ENCODE measurements around the gene KLRD1.
"Not testable (repeated sequence)": the region's sequence is repeated elsewhere in the genome, so short reads cannot be mapped to it uniquely, and the experiment has no call there.

The KLRD1 gene

GRCh38 chr12:10339053-10339840 is 31.6 kb downstream of the KLRD1 start:
- DNase-seq = no peak

DNA sequence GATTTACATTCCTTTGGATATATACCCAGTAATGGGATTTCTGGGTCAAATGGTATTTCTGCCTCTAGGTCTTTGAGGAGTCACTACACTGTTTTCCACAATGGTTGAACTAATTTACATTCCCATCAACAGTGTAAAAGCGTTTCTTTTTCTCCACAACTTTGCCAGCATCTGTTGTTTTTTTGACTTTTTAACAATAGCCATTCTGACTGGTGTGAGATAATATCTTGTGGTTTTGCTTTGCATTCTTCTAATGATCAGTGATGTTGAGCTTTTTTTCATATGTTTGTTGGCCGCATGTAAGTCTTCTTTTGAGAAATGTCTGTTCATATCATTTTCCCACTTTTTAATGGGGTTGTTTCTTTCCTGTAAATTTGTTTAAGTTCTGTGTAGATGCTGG is 33.3 kb downstream of the KLRD1 start:
- not testable (repeated sequence) for DNase-seq

GRCh38 chr12:10341892-10342509 is 34.3 kb downstream of the KLRD1 start:
- DNase-seq = no peak

DNA sequence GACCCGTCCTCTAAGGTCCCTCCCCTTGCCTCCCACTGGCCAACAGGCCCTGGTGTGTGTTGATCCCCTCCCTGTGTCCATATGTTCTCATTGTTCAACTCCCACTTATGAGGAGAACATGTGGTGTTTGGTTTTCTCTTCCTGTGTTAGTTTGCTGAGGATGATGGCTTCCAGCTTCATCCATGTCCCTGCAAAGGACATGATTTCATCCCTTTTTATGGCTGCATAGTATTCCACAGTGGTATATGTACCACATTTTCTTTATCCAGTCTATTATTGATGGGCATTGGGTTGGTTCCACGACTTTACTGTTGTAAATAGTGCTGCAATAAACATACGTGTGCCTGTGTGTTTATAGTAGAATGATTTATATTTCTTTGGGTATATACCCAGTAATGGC is 43.8 kb downstream of the KLRD1 start:
- not testable (repeated sequence) for DNase-seq

DNA sequence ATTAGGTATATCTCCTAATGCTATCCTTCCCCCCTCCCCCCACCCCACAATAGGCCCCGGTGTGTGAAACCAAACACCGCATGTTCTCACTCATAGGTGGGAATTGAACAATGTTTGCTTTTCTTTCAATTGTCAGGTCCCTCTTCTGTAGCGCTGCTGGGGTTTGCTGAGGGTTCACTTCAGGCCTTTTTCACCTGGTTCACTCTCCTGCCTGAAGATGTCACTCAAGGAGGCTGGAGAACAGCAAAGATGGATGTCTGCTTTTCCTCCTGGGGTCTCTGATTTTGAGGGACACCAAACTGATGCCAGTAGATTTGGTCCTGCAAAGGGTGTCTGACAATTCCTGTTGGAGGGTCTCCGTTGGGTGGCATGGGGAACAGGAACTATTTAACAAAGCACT is 46.4 kb downstream of the KLRD1 start:
- DNase-seq = no peak

GRCh38 chr12:10354502-10354901 is 46.8 kb downstream of the KLRD1 start:
- no peak for DNase-seq

DNA sequence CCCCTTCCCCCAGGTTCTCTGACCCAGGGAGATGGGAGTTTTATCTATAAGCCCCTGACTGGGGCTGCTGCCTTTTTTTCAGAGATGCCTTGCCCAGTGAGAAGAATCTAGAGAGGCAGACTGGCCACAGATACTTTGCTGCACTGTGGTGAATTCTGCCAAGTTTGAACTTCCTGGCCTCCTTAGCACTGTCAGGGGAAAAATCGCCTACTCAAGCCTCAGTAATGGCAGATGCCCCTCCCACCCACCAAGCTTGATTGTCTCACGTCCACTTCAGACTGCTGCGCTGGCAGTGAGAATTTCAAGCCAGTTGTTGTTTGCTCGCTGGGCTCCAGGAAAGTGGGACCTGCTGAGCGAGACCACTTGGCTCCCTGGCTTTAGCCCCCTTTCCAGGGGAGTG is 50.5 kb downstream of the KLRD1 start:
- no peak for DNase-seq

DNA sequence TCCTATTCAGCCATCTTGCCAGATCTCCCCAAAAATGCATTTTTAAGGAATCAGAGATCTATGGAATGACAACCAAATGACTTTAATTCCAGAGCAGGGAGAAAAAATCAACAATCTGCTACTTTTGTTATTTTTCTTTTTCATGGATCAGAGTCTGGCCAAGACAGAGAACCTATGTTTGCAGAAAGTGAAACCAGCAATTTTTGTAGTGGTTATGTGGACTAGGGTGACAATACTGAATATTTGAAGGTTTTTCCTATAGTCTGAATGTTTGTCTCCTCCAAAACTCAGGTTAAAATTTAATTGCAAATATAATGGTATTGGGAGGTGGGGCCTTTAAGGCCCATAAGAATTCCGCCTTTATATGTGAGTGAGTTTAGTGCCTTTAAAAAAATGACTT is 51.3 kb downstream of the KLRD1 start:
- DNase-seq = no peak

DNA sequence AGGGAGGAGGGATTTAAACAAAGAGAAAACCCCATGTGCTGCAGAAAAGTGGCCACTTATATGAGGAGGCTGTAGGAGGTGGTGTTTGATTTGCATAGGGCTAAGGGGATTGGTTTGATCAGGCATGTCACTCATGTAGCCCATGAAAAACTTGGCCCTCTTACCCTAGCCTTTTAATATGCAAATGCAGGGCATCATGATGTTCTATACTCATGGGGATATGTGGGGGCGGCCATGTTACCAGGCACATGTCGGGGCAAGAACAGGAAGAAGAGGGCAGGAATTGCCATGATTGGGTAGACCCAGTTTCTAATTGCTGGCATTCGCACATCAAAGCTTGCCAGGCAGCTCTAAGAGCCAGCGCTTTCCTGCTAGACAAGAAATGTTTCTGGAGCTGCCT is 53.4 kb downstream of the KLRD1 start:
- no peak for DNase-seq

DNA sequence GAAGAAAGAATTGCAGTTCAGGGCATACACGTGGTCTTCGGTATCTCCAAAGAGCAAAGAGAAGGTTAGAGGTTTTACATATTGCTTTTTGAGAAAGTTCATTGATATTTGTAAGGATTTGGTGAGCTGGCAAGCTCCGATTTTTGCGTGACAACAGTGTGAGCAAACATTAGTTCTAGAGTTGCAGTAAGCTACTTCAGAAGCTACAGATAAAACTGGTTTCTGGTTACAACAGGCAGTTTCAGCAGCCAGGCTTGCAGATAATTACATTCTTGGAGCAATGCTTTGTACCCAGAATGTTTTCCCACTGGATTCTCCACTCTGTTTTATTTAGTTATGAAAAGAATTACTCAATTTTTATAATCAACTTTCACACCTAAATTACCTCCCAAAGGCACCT is 54.0 kb downstream of the KLRD1 start:
- DNase-seq = no peak

- DNase-seq = no peak
Observed at GRCh38 chr12:10362325-10362724, 54.7 kb downstream of the KLRD1 start.

DNA sequence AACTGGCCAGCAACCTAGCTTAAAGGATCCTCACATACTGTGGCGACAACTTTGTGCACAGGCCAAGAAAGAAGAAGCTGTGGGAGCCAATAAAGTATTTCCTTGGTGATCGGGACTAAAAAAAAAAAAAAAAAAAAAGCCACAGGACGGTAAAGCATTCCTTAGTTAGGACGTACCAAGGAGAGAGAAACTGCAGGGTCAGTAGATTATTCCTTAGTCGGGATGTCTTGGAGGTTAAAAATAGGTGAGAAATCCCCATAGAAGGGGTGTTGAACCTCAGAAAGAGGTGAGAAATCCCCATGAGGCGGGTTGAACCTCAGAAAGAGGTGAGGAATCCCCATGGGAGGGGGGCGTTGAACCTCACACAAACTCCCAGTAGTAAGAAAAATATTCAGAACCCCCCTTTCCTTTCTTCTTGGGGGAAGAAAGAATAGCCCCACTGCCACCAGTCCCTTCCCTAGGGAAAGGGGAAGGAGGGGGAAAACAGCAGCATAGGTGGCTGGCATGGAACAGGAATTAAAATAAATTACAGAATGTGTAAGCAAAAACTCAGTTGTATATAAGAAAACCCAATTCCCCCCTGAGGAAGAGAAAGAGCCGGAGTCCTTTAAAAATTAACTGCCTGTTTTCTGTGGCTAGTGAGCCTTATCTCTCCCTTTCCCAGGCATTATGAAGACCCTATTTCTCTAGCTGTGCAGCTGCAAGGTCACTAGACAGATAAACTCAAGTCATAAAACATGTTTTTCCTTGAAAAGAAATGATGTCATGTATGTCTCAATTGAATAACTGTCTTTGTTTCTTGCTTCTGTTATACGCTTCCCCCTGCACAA is 55.4 kb downstream of the KLRD1 start:
- no peak for DNase-seq

DNA sequence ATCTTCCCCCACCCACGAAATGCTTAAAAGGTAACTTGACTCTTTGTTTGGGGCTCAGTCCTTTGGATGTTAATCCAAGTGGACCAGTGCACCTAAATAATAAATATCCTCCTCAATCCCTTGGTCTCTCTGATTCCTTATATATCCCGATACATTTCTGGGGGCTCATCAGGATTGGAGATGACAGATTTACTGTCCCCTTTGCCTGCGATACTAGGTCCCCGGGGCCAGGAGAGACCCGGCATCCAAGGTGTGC is 55.9 kb downstream of the KLRD1 start:
- DNase-seq = no peak

DNA sequence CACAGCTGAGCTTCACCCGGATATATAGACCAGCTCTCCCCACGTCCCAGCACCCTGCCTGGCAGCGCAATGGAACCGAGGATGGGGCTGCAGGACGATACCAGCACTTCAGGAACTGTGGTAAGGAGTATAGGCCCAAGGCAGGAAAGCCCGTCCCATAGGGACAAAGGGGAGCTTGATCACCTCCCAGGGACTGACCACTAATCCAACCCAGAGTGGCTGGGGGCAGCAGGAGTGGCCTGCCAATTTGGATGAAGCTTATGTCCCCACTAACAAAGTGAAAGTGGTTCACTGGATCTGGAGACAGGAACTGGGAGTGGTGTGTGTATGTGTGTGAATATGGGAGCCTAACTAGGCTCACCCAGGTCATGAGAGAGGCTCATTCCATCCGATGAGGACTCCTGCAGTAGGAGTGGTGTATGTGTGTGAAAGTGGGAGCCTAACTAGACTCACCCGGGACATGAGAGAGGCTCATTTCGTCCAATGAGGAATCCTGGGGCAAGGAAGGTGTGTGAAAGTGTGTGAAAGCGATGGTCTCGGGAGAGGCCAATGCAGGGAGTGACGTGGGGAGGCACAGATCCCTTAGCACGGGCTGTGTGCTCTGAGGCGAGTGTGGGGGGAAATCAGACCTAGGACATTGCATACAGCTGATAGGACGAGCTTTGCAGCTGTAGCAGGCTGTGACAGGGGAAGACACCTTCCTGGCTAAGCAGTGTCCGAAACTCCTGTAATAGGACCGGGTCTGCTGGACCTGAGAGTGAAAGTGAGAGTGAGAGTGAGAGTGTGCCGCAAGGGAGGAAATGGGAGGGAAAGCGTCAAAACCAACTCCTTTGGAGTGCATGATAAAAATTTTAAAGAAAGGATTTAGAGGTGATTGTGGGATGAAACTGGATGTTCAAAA is 56.5 kb downstream of the KLRD1 start:
- no peak for DNase-seq

- no peak for DNase-seq
Observed at GRCh38 chr12:10364815-10365622, 57.3 kb downstream of the KLRD1 start.

GRCh38 chr12:10365696-10366405 is 58.2 kb downstream of the KLRD1 start:
- no peak for DNase-seq

- DNase-seq = no peak
Observed at GRCh38 chr12:10366875-10367274, 59.2 kb downstream of the KLRD1 start.

GRCh38 chr12:10367714-10368113 is 60.0 kb downstream of the KLRD1 start:
- not testable (repeated sequence) for DNase-seq

GRCh38 chr12:10368206-10369171 is 60.8 kb downstream of the KLRD1 start:
- DNase-seq = no peak
